ENCODE results near the gene OSBPL10. TPM values are rescaled to one million over a fixed set of nuclear protein-coding genes. Genes with fewer than 3 reads are reported as not detected.

Gene OSBPL10
- total RNA-seq, 1 experiment from 2014 or later = 74.7 TPM

DNA sequence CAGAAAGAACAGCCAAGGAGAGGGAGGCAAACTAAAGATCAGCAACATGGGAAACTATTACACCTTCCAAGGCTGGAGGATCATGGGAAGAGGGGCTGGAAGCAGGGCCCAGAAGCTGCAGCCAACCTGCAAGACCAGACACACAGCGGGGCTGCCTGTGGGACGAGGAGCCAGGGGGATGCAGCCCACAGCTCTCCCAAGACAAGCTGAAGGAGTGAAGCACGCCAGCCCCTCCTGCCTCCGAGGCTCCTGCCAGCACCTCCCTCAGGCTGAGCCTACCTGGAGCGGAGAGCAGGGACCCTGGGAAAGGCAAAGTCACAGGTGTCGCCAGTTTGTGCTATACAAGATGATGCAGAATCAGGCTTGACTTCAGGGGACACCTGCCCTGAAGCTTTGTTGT, 133.3 kb downstream of the OSBPL10 start:
- peaks cover 11% of the 10 kb centered on the region for H3K36me3 Mint-ChIP-seq (ENCODE audit: insufficient read depth, unreplicated experiment)
- H3K4me3 Mint-ChIP-seq (ENCODE audit: low read depth, unreplicated experiment) = no peak overlapping the region
- TF ChIP-seq, protein P1, sequence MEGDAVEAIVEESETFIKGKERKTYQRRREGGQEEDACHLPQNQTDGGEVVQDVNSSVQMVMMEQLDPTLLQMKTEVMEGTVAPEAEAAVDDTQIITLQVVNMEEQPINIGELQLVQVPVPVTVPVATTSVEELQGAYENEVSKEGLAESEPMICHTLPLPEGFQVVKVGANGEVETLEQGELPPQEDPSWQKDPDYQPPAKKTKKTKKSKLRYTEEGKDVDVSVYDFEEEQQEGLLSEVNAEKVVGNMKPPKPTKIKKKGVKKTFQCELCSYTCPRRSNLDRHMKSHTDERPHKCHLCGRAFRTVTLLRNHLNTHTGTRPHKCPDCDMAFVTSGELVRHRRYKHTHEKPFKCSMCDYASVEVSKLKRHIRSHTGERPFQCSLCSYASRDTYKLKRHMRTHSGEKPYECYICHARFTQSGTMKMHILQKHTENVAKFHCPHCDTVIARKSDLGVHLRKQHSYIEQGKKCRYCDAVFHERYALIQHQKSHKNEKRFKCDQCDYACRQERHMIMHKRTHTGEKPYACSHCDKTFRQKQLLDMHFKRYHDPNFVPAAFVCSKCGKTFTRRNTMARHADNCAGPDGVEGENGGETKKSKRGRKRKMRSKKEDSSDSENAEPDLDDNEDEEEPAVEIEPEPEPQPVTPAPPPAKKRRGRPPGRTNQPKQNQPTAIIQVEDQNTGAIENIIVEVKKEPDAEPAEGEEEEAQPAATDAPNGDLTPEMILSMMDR (IDR thresholded peaks at IDR 0.05; ENCODE audit: unreplicated experiment) = no peak
- H3K4me1 Mint-ChIP-seq (ENCODE audit: low read depth, unreplicated experiment) = peaks cover 25% of the 10 kb centered on the region
- intact Hi-C loops (cut with micrococcal nuclease; ENCODE audit: unreplicated experiment) = no loop called here
- no peaks in the 10 kb centered on the region for H3K9me3 Mint-ChIP-seq (ENCODE audit: low read depth, unreplicated experiment)
- no peak overlapping the region for H3K27ac Mint-ChIP-seq (ENCODE audit: unreplicated experiment)
- no peak for DNase-seq
- CTCF ChIA-PET = no interaction called here
- BruUV-seq (replicated peaks) = no TSS peak
- no peaks in the 10 kb centered on the region for H3K27me3 Mint-ChIP-seq (ENCODE audit: unreplicated experiment)

DNA sequence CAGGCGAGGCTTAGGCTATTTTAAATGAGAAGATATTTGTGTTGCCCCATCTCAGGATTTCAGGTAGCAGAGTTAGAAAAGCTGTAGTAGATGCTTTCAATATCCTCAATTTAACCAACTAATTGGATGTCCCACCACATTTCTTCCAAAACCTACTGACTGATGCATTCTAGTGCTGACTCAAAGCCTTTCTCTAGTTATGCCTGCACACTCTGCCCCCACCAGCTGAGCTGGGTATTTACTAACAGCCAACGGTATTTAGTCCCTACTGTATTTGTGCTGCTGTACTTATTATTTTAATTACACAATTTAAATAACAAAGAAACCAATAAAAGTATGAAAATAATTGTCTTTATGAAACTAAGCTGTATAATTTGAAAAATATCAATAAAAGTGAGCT, 139.5 kb downstream of the OSBPL10 start:
- H3K27me3 Mint-ChIP-seq (ENCODE audit: unreplicated experiment) = no peaks in the 10 kb centered on the region
- peaks cover 11% of the 10 kb centered on the region for H3K4me1 Mint-ChIP-seq (ENCODE audit: low read depth, unreplicated experiment)
- H3K27ac Mint-ChIP-seq (ENCODE audit: unreplicated experiment) = no peak overlapping the region
- TF ChIP-seq, protein P1 (IDR thresholded peaks at IDR 0.05; ENCODE audit: unreplicated experiment) = no peak
- H3K9me3 Mint-ChIP-seq (ENCODE audit: low read depth, unreplicated experiment) = no peaks in the 10 kb centered on the region
- no peak overlapping the region for H3K4me3 Mint-ChIP-seq (ENCODE audit: low read depth, unreplicated experiment)
- intact Hi-C loops (cut with micrococcal nuclease; ENCODE audit: unreplicated experiment) = no loop called here
- no peak for DNase-seq
- CTCF ChIA-PET = no interaction called here
- no TSS peak for BruUV-seq (replicated peaks)
- no peaks in the 10 kb centered on the region for H3K36me3 Mint-ChIP-seq (ENCODE audit: insufficient read depth, unreplicated experiment)

DNA sequence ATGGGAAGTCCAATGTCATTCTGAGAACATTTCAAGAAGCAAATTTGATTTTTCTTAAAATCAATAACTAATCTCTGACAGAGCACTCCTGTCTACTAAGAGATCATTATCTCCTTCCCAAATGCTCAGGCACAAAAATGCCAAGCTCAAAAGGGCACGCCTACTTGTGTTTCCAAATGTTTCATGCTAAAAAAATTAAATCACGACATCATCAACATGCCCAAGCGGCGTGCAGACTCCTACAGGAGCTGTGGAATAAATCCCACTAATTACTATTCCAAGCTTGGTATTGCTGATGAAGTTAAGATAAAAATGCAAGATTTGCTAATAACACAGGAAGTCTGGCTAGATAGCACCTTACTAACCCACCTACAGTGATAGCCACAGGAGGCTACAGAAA, 140.8 kb downstream of the OSBPL10 start:
- DNase-seq = no peak
- TF ChIP-seq, protein P1 (IDR thresholded peaks at IDR 0.05; ENCODE audit: unreplicated experiment) = no peak
- H3K9me3 Mint-ChIP-seq (ENCODE audit: low read depth, unreplicated experiment) = no peaks in the 10 kb centered on the region
- CTCF ChIA-PET = no interaction called here
- H3K4me1 Mint-ChIP-seq (ENCODE audit: low read depth, unreplicated experiment) = peaks cover 11% of the 10 kb centered on the region
- BruUV-seq (replicated peaks) = no TSS peak
- H3K4me3 Mint-ChIP-seq (ENCODE audit: low read depth, unreplicated experiment) = no peak overlapping the region
- H3K27me3 Mint-ChIP-seq (ENCODE audit: unreplicated experiment) = no peaks in the 10 kb centered on the region
- H3K27ac Mint-ChIP-seq (ENCODE audit: unreplicated experiment) = no peak overlapping the region
- intact Hi-C loops (cut with micrococcal nuclease; ENCODE audit: unreplicated experiment) = no loop called here
- no peaks in the 10 kb centered on the region for H3K36me3 Mint-ChIP-seq (ENCODE audit: insufficient read depth, unreplicated experiment)

DNA sequence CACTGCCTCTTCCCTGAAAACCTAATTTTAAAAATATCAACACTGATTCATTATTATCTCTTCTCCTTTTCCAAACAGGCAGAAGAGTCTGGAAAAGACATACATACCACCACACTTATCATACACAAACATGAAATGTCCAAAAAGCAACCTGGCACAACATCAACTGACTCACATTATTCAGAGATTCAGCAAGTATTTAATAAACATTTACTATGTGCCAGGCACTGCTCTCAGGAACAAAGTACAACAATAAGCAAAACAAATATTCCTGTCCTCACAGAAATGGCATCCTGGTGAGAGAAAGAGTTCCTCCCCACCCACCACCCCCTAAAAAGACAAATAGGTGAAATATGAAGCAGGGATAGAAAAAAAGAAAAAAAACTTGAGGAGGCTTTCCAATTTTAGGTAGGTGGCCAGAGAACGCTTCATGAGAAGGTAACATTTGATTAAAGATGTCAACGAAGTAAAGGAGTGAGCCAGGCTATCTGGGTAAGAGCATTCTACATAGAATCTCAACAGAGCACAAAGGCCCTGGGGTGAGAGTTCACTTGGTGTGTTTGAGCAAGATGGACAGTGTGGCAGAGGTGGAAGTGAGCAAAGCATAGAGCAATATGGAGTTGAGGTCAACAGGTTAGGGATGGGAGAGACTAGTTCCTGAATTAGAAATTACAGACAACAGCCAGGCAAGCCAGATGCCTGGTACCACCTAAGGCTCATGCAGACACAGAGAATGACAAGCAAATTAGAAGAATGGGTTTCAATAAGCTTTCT, 141.7 kb downstream of the OSBPL10 start:
- CTCF ChIA-PET = interaction anchor here (0.7 kb wide), 1 partner anchor 47 kb away, joined by 3 read pairs; no protein-coding TSS in a partner anchor
- DNase-seq = no peak
- BruUV-seq (replicated peaks) = no TSS peak
- H3K4me3 Mint-ChIP-seq (ENCODE audit: low read depth, unreplicated experiment) = no peak overlapping the region
- intact Hi-C loops (cut with micrococcal nuclease; ENCODE audit: unreplicated experiment) = no loop called here
- H3K9me3 Mint-ChIP-seq (ENCODE audit: low read depth, unreplicated experiment) = no peaks in the 10 kb centered on the region
- no peaks in the 10 kb centered on the region for H3K36me3 Mint-ChIP-seq (ENCODE audit: insufficient read depth, unreplicated experiment)
- TF ChIP-seq, protein P1 (IDR thresholded peaks at IDR 0.05; ENCODE audit: unreplicated experiment) = no peak
- H3K4me1 Mint-ChIP-seq (ENCODE audit: low read depth, unreplicated experiment) = peaks cover 11% of the 10 kb centered on the region
- no peaks in the 10 kb centered on the region for H3K27me3 Mint-ChIP-seq (ENCODE audit: unreplicated experiment)
- H3K27ac Mint-ChIP-seq (ENCODE audit: unreplicated experiment) = no peak overlapping the region
